ENCODE measurements around the gene UPP2.
A peak's percentile ranks its signal among the peaks of the same experiment; 100 is the strongest.

Gene UPP2

GRCh38 chr2:158102446-158102845 is 770 bp downstream of the UPP2 start:
- H3K4me3 ChIP-seq (ENCODE audit: low read length) = no peak overlapping the region
- TF ChIP-seq, protein P1, sequence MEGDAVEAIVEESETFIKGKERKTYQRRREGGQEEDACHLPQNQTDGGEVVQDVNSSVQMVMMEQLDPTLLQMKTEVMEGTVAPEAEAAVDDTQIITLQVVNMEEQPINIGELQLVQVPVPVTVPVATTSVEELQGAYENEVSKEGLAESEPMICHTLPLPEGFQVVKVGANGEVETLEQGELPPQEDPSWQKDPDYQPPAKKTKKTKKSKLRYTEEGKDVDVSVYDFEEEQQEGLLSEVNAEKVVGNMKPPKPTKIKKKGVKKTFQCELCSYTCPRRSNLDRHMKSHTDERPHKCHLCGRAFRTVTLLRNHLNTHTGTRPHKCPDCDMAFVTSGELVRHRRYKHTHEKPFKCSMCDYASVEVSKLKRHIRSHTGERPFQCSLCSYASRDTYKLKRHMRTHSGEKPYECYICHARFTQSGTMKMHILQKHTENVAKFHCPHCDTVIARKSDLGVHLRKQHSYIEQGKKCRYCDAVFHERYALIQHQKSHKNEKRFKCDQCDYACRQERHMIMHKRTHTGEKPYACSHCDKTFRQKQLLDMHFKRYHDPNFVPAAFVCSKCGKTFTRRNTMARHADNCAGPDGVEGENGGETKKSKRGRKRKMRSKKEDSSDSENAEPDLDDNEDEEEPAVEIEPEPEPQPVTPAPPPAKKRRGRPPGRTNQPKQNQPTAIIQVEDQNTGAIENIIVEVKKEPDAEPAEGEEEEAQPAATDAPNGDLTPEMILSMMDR (conservative IDR thresholded peaks at IDR 0.05; ENCODE audit: low read depth, low read length) = no peak
- DNase-seq (ENCODE audit: low read depth) = peak; percentile 22

- no peak for DNase-seq (ENCODE audit: low read depth)
- TF ChIP-seq, protein P1 (conservative IDR thresholded peaks at IDR 0.05; ENCODE audit: low read depth, low read length) = no peak
- no peak overlapping the region for H3K4me3 ChIP-seq (ENCODE audit: low read length)
Observed at GRCh38 chr2:158103411-158104012, 1.8 kb downstream of the UPP2 start.

DNA sequence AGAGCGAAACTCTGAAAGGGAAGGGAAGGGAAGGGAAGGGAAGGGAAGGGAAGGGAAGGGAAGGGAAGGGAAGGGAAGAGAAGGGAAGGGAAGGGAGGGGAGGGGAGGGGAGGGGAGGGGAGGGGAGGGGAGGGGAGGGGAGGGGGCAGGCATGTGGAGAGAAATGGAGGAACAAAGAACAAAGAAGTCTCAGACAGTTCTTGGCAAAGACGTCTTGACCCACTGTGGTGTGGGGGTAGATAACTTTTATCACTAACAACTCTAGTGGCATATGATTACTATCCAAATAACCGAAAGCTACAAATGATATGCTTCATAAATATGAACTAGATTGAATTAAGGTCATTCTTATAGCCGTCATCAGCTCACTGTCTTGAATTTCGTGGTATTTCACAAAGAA is 3.2 kb downstream of the UPP2 start:
- TF ChIP-seq, protein P1 (conservative IDR thresholded peaks at IDR 0.05; ENCODE audit: low read depth, low read length) = no peak
- no peak overlapping the region for H3K4me3 ChIP-seq (ENCODE audit: low read length)
- no peak for DNase-seq (ENCODE audit: low read depth)

GRCh38 chr2:158112992-158113391 is 11.3 kb downstream of the UPP2 start:
- TF ChIP-seq, protein P1 (conservative IDR thresholded peaks at IDR 0.05; ENCODE audit: low read depth, low read length) = no peak
- no peak for DNase-seq (ENCODE audit: low read depth)
- no peak overlapping the region for H3K4me3 ChIP-seq (ENCODE audit: low read length)

DNA sequence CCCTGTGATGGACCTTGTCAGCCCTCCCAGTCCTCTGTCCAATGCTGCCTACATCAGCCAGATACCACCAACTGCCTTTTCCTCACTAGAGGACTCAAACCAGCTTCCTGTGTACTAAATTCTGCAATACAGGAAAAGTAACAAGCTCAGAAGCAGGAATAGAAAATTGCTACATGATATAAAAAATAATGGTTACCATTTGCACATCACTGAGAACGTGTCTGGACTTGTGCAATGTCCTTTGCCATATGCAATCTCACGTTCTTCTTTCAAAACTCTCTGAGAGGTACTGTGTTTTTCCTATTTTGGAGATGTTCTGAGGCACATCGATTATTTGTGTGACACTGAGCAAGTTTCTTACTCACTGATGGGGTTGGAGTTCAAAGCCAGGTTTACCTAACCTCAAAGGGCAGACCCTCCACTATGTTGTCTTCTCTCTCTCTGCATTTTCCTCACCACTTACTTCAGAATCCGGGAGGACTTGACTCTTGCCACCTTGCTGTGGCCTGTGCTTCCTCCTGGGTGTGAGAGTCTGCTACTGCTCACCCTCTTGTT is 12.1 kb downstream of the UPP2 start:
- TF ChIP-seq, protein P1 (conservative IDR thresholded peaks at IDR 0.05; ENCODE audit: low read depth, low read length) = no peak
- no peak overlapping the region for H3K4me3 ChIP-seq (ENCODE audit: low read length)
- no peak for DNase-seq (ENCODE audit: low read depth)

GRCh38 chr2:158114516-158114915 is 12.8 kb downstream of the UPP2 start:
- H3K4me3 ChIP-seq (ENCODE audit: low read length) = no peak overlapping the region
- no peak for DNase-seq (ENCODE audit: low read depth)
- TF ChIP-seq, protein P1 (conservative IDR thresholded peaks at IDR 0.05; ENCODE audit: low read depth, low read length) = no peak

DNA sequence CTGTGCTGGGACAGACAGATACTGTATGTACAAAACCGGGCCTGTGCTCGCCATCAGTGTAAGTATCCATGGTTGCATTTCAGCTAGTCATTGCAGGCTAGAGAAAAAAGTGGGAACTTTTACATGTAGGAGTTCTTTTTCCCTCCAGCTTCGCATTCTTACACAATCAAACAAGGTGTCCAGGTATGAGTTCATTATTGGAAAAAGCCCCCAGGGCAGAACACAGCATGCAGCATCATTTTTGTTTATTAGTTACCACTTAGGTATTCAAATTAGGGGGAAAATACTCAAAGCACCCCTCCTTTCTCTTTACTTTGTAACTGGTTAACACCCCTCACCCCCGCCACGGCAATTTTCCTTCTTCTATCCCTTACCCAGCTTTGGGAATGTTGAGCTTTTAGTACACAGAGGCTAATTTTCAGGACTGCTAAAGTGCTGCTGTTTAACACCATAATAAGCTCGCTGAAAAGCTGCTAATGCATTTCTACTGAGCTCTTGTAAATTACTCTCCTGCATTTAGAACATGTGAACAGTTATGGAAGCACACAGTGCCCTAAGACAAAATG is 13.6 kb downstream of the UPP2 start:
- no peak overlapping the region for H3K4me3 ChIP-seq (ENCODE audit: low read length)
- no peak for DNase-seq (ENCODE audit: low read depth)
- TF ChIP-seq, protein P1 (conservative IDR thresholded peaks at IDR 0.05; ENCODE audit: low read depth, low read length) = no peak
